Measurements from ENCODE around the gene CYP3A5. TPM values are rescaled to one million over a fixed set of nuclear protein-coding genes. Genes with fewer than 3 reads are reported as not detected.
"Not testable (repeated sequence)": the region's sequence is repeated elsewhere in the genome, so short reads cannot be mapped to it uniquely, and the experiment has no call there.

CYP3A5 gene
- 1.0 TPM for polyA plus RNA-seq (ENCODE audit: insufficient read length)

DNA sequence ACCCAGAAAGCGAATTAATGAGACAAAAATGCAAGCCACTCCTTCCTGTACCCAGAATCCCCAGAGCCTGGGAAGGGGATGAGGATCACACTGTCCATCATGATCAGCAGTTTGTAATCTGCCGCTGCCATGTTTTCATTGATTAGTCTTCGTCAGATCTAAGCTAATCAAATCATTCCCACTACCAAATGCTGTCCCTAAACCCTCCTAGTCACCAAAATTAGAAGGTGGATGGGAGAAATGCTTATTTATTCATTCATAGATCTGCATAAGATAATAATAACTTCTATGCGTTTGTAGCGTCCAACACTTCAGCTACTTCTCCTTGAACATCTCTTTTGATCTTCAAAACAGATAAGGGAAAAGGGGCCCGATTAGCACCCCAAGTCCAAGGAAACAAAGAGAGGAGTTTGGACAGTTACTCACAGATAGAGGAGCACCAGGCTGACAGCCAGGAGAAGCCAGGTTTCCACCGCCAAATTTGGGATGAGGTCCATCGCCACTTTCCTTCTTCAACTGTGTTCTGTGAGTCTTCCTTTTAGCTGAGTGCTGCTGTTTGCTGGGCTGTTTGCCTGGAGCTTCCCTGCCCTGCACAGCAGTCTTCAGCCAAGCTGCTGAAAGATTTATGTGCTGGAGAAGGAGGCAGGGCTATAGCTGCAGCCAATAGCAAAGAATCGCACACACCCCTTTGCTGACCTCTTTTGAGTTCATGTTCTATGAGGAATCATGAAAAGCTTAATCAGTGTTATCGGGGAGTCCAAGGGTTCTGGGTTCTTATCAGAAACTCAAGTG, at the start of gene CYP3A5:
CYP3A5 (minus strand) TSS at position 597 of the 792 bp plus-strand sequence; CDS start at position 497, 100 bp downstream.
- DNase-seq = peak; percentile 43

- no peak for DNase-seq
Observed at GRCh38 chr7:99728615-99729014, 48.8 kb upstream of the CYP3A5 start.

GRCh38 chr7:99723201-99723600, 43.4 kb upstream of the CYP3A5 start:
- not testable (repeated sequence) for DNase-seq

DNA sequence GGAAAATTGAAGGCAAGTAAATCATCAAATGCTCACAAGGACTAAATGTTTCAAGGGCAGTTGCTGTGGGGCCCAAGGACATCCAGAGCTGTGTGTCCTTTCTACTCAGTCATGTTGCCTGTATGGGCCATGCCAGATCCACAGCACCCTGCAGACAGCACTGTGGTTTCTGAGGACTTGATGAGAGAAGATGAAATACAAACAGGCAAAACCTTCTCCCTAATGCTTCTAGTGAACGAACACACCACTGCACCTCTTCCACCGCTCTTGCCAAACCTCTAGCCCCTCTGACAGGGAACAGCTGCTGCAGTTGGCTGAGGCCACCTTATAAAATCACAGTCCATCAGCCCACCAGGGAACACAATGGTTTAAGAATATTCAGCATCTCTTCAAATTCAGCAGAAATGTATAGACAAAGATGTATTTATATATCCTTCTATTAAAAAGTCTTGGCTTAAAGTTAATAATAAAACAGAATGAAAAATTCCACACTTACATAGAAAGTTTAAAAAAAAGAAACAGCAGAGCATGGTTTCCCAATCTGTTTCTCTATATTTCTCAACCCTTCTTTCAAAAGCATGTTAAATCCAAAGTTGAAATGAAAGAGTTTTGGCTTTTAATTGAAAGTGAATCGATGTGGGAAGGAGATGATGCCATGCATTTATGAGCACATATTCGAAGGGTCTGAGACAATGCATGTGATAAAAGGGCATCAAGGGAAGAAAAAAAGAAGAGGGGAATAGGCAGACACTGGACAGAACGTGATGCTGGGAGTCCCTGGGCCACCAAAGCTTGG, 41.2 kb upstream of the CYP3A5 start:
- DNase-seq = peak; percentile 11

DNA sequence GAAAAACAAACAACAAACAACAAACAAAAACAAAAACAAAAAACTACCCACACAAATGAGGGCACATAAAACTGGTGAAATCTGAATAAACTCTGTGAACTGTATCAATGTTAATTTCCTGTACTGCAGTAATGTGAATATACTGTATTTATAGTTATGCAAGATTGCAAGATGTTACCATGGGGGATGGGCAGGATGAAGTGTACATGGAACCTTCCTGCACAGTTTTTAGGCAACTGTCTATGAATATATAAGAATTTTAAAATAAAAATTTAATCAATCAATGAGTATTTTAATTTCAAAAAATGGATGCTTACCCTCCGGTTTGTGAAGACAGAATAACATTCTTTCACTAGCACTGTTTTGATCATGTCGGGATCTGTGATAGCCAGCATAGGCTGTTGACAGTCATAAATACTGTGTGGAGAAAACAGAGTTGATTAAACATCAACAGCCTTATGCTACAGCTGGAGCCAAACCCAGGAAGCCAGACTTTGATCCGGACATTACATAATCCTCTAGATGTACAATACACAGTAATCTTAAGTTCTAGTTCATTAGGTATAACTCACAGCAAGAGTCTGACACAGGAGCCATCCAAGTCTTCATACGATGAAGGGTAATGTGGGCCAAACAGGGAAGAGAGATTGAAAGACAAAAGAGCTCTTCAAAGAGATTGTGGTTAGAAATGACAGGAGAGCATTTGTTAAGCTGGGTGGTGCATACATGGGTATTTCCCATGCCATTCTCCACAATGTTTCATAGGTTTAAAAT, 40.4 kb upstream of the CYP3A5 start:
- no peak for DNase-seq

DNA sequence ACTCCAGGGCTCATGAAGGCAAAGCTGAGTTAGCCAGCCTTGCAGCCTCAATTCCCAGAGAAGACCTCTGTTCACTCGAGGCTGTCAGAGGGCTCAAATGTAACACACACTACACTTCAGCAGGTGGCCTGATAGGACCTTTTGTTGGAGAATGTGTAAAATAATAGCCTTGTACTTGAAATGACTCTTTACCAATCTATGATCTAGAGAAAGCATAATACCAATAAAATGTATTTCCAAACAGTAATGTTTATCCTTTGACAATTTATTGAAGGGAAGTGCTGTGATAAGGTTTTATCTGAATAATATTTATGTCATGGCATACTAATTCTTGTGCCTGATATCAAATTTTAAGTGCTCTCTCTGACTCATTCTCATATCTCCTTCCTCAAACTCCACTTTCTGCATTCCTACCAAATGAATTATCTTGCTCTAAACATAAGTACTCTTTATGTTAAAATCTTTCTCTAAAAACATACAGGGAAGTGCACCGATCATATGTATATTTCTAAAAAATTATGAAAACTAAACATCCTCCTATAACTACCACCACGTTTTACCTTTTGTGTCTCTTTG, 34.3 kb upstream of the CYP3A5 start:
- no peak for DNase-seq

DNA sequence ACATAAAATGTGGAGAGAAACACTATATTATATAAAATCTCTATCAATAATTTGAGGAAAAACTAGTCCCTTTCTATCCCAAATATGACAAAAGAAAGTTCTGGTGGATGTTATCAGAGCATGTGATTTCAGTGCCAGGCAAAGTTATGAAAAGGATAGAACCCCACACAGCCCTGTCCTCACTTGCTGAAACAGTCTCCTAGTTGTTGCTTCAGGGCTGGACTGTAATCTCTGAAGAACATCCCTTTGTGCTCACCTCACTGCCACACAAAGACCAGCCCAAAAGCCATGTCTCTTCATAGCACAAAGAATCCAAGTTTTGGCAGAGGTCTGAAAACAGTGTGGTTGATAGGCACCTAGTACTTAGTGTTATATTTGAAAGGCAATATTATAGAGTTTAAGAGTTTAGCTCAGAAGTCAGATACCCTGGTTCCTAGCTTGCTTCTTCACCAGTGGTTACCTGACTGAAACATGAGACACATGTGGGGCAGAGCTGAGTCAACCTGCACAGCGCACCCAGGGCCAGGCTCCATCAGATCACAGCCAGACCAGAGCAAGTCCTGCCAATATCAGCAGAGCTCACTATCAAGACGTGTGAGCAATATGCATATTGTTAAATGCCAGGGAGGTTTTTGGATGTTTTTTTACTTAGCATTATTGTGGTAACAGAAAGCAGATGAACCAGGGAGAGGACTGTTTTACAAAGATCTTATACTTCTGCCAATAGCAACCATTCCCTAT, 30.2 kb upstream of the CYP3A5 start:
- DNase-seq = no peak

- no peak for DNase-seq
Observed at GRCh38 chr7:99709260-99709659, 29.5 kb upstream of the CYP3A5 start.

- DNase-seq = no peak
Observed at GRCh38 chr7:99707096-99707495, 27.3 kb upstream of the CYP3A5 start.

DNA sequence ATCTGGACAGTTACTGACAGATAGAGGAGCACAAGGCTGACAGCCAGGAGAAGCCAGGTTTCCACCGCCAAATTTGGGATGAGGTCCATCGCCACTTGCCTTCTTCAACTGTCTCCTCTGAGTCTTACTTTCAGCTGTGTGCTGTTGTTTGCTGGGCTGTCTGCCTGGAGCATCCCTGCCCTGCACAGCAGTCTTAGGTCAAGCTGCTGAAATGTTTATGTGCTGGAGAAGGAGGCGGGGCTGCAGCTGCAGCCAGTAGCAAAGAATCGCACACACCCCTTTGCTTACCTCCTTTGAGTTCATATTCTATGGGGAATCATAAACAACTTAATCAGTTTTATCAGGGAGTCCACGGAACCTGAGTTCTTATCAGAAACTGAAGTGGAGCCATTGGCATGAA, 20.1 kb upstream of the CYP3A5 start:
- no peak for DNase-seq

DNA sequence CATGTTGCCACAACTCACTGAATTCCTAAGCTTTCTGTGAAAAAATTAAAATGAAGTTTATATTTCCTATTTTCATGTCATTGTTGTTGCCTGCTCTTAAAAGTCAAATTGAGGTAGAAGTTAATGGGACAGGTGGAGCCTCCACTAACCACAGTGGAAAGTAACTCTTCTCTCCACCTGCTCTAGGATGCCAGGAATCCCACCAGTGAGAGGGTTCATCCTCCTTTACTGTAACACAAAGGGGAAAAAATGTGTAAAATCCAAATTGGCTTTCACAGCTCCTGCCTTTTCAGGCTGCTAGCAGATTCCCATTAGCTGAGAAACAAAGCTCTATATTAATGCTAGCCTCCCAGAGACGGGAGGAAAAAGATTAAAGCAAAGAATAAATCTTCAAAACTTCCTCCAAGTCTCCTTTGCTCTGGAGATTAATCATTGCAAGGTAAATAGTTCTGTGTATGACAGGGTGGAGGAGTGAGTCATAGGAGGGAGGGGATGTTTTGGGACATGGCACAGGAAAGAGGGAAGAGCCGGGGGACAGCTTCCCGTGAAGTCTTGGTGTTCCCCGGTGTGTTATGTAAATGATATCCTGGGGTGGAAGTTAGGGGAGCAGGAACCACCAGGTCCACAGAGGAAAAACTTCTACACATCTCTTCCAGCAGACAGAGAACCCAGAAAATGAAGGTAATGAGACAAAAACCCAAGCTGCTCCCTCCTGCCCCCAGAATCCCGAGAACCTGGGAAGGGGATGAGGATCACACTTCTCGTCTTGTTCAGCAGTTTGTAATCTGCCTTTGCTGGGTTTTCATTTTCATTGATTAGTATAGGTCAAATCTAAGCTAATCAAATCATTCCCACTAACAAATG, 19.3 kb upstream of the CYP3A5 start:
- DNase-seq = not testable (repeated sequence)

DNA sequence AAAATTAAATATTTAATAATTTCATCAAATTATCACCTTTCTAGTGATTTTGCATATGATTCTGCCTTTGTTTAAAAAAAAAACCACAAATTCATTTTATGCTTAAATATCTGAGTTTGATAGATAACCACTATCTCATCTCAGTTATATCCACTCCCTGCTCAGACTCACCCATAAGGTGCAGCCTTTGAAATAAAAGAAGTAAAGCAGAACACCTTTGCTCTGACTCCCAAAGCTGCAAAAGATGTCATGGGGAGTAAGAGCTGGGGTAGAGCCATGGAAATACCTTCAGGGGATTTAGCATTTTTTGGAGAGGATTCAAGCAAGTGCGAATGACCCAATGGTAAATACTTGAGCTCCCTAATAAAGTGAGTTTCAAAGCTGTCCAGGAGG, 15.1 kb upstream of the CYP3A5 start:
- DNase-seq = no peak

DNA sequence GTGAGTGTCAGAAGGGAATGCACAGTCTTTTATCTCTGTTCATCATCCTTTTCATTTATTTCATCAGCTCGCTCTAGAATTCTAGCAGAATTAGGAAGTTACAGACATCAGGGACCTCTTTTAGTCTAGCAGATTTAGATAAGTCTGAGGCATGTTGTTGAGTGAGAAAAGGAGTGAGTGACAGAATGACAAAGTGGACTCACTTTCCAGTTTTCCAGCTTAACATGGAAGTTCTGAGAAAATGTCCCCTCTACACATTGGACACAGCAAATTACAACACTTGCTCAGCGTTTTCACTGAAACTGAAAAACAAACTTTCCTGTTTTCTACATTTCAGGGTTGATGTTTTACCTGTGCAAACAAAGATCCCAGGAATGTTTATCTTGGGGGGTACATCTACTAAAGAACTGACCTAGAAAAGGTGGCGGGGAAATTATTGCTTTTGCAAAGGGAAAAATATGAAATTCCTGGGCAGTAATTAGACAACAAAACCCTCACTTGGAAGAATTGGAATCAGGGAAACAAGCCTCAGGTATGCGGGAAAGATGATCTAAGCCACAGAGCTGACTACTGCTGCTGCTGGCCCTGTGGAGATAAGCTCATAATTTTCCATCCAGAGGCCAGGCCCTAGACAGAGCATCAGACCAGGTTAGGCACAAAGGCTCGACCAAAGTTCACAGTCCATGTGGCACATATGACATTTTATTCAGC, 14.6 kb upstream of the CYP3A5 start:
- no peak for DNase-seq

DNA sequence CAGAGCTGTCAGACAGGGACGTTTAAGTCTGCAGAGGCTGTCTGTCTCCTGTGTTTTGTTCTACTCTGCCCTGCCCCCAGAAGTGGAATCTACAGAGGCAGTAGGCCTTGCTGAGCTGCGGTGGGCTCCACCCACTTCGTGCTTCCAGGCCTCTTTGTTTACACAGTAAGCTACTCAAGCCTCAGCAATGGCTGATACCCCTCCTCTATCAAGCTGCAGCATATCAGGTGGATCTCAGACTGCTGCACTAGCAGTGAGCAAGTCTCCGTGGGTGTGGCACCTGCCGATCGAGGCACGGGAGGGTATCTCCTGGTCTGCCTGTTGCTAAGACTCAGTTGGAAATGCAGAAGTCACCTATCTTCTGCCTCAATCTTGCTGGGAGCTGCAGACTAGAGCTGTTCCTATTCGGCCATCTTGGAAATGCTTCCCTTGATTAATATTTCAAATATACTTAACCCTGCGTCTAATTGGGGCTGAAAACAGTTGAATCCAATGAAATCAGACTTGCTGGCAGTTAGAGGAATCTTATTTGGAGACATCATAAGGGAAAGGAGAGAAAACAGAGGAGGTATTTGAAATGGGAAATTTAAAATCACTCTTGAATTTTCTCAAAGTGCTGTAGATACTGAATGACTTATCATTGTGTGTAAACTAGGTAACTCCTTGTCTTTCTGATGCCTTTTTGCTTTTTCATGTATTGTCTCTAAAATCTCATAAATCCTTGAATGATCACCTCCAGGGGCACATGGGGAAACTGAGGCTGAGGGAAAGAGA, 13.8 kb upstream of the CYP3A5 start:
- DNase-seq = no peak

DNA sequence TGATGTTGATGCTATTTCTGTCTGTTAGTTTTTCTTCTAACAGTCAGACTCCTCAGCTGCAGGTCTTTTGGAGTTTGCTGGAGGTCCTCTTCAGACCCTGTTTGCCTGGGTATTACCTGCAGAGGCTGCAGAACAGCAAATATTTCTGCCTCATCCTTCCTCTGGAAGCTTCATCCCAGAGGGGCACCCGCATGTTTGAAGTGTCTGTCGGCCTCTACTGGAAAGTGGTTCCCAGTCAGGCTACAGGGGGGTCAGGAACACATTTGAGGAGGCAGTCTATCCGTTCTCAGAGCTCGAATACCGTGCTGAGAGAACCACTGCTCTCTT, 13.3 kb upstream of the CYP3A5 start:
- no peak for DNase-seq

DNA sequence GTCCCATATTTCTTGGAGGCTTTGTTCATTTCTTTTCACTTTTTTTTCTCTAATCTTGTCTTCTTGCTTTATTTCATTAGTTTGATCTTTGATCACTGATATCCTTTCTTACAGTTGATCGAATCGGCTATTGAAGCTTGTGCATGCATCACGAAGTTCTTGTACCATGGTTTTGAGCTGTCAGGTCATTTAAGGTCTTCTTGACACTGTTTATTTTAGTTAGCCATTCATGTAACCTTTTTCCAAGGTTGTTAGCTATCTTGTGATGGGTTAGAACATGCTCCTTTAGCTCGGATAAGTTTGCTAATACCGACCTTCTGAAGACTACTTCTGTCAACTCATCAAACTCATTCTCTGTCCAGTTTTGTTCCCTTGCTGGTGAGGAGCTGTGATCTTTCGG, 12.8 kb upstream of the CYP3A5 start:
- not testable (repeated sequence) for DNase-seq

GRCh38 chr7:99691658-99692057, 11.9 kb upstream of the CYP3A5 start:
- not testable (repeated sequence) for DNase-seq

- not testable (repeated sequence) for DNase-seq
Observed at GRCh38 chr7:99690918-99691317, 11.1 kb upstream of the CYP3A5 start.

- DNase-seq = not testable (repeated sequence)
Observed at GRCh38 chr7:99685871-99686608, 6.2 kb upstream of the CYP3A5 start.
